ENCODE data around the gene GIMAP1.

Gene GIMAP1

DNA sequence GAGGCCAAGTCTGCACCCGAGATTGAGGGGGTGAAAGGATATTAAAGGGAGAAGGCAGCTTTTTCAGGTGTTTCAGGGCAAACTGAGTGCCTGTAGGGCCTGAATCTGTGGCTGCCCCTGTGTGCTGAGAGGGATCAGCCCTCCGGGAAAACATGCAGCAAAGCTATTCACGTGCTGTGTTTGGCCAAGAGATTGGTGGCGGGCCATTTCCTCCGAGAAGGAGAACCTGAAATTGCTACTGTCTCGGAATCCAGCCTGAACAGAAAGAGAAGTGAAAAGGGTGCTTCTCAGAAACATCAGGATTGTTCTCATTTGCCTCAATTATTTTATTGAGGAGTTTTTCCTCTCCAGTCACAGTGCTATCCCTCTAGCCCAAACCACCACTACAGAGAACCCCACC is 36.8 kb downstream of the GIMAP1 start:
- TF ChIP-seq, protein P1, sequence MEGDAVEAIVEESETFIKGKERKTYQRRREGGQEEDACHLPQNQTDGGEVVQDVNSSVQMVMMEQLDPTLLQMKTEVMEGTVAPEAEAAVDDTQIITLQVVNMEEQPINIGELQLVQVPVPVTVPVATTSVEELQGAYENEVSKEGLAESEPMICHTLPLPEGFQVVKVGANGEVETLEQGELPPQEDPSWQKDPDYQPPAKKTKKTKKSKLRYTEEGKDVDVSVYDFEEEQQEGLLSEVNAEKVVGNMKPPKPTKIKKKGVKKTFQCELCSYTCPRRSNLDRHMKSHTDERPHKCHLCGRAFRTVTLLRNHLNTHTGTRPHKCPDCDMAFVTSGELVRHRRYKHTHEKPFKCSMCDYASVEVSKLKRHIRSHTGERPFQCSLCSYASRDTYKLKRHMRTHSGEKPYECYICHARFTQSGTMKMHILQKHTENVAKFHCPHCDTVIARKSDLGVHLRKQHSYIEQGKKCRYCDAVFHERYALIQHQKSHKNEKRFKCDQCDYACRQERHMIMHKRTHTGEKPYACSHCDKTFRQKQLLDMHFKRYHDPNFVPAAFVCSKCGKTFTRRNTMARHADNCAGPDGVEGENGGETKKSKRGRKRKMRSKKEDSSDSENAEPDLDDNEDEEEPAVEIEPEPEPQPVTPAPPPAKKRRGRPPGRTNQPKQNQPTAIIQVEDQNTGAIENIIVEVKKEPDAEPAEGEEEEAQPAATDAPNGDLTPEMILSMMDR (IDR thresholded peaks at IDR 0.05) = no peak
- no peak for TF ChIP-seq ZFX (IDR thresholded peaks at IDR 0.05; ENCODE audit: borderline replicate concordance)
- no peak overlapping the region for H3K27ac ChIP-seq

DNA sequence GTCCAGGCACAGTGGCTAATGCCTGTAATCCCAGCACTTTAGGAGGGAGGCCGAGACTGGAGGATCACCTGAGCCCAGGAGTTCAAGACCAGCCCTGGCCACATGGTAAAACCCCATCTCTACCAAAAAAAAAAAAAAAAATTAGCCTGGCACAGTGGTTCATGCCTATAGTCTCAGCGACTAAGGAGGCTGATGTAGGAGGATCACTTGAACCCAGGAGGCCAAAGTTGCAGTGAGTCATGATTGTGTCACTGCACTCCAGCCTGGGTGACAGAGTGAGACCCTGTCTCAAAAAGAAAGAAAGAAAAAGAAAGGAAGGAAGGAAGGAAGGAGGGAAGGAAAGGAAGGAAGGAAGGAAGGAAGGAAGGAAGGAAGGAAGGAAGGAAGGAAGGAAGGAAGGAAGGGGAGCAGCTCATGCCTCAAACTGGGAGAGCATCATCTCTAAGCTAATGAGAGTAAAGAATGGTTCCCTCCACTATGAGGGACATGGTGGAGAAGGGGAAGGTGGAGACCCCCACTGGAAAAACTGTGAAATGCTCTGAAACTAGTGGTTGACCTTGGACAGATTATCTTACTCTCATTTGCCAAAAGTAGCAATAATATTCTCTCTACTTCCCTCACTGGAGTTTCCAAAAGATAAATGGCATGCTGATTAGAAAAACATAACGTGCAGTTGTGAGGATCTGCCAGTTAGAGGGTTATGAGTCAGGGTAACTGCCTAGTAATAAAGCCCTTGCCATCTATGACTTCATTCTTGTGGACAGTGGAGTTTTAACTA is 37.6 kb downstream of the GIMAP1 start:
- no peak overlapping the region for H3K27ac ChIP-seq
- no peak for TF ChIP-seq ZFX (IDR thresholded peaks at IDR 0.05; ENCODE audit: borderline replicate concordance)
- TF ChIP-seq, protein P1 (IDR thresholded peaks at IDR 0.05) = peak; percentile 23

DNA sequence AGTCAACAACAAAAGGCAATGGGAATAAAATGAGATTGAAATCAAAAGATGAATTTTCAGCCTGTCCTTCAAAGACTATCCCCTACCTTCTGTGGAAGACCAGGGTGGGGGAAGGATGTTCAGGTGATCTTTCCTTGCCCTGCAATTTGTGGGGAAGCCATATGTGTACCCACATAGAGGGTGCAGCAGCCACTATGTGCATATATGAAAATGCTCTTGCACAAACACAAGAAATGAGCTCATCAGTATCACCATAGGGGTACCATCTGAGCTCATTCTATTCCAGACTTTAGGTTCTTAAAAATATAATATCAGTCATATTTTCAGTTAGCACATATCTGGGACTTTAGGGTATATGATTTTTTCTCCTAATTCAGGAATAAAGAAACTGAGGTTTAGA is 38.5 kb downstream of the GIMAP1 start:
- H3K27ac ChIP-seq = no peak overlapping the region
- TF ChIP-seq, protein P1 (IDR thresholded peaks at IDR 0.05) = no peak
- TF ChIP-seq ZFX (IDR thresholded peaks at IDR 0.05; ENCODE audit: borderline replicate concordance) = no peak

DNA sequence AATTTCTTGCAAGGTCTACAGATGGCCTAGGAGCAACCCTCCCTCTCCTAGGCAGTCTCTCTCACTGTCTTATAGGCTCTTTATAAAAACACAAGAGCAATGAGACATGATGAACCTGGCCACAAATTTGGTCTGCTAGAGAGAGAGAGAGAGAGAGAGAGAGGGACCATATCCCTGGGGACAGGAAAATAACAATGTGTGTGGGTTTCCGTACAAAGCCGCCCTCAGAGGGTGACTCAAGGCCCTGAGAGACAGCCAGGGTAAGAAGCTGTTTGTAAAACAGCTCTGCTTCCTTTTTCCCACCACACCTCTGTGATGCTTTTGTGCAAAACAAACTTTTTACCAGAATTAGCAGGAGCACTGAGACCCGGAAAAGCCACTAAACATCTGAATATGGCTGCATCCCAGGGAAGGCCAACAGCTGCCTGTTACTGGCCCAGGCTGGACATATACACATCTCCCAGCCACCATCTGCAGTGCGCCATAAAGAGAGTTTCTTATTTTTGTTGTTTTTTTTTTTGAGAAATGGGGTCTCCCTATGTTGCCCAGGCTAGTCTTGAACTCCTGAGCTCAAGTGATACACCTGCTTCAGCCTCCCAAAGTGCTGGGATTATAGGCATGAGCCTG is 39.2 kb downstream of the GIMAP1 start:
- TF ChIP-seq, protein P1 (IDR thresholded peaks at IDR 0.05) = no peak
- TF ChIP-seq ZFX (IDR thresholded peaks at IDR 0.05; ENCODE audit: borderline replicate concordance) = no peak
- no peak overlapping the region for H3K27ac ChIP-seq

DNA sequence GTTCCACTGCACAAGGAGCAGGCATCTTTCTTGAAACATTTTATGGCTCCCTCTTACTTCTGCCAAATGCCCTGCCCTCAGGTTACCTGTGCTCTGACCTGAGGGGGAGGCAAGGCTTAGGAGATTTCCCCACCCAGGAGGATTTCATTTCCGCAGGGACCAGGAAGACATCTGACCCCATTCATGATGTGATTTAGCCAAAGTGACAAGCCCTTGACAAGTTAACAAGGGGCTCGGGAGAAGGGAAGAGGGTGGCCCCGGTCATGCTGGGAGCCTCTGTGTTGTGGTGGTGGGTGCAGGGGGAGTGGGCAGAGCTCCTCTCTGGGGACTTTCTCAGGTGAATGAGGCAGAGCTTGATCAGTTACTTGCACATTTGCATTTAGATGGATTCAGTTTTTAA is 39.8 kb downstream of the GIMAP1 start:
- H3K27ac ChIP-seq = no peak overlapping the region

DNA sequence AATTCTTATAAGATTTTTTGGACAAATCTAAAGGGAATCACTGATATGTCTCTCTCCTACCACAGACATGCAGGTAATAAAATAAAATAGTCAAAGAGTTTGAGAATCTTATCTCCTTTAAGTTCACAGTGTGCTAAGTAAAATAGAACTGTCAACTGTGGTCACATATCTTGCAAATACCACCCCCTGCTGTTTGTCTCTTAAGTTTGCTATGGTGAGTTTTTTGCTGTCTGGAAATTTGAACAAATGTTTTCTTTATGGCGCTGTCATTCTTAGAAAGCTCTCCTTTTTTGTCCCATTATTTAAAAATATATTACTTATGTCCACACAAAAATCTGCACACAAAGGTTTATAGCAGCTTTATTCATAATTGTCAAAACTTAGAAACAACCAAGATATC is 40.4 kb downstream of the GIMAP1 start:
- H3K27ac ChIP-seq = no peak overlapping the region

More for the DNA sequence above, 39.8 kb downstream of the GIMAP1 start:
- TF ChIP-seq ZFX (IDR thresholded peaks at IDR 0.05; ENCODE audit: borderline replicate concordance) = no peak
- TF ChIP-seq, protein P1 (IDR thresholded peaks at IDR 0.05) = no peak

More for the DNA sequence above, 40.4 kb downstream of the GIMAP1 start:
- TF ChIP-seq, protein P1 (IDR thresholded peaks at IDR 0.05) = peak; percentile 44
- no peak for TF ChIP-seq ZFX (IDR thresholded peaks at IDR 0.05; ENCODE audit: borderline replicate concordance)
